ENCODE results near the gene KCNJ1.

- TF ChIP-seq CTCF (IDR thresholded peaks at IDR 0.05; ENCODE audit: control extremely low read depth in 1 of 3, insufficient read depth in 1 of 3, low read depth in 1 of 3, low read length in 3 of 3) (no peak), POLR2AphosphoS5 (IDR thresholded peaks at IDR 0.05; ENCODE audit: low read depth, low read length) (no peak), JUND (IDR thresholded peaks at IDR 0.05; ENCODE audit: low read length) (no peak), RNF2 (IDR thresholded peaks at IDR 0.05; ENCODE audit: borderline replicate concordance, low read depth, low read length, missing control alignments, poor library complexity, severe bottlenecking) (no peak), CHD2 (IDR thresholded peaks at IDR 0.05; ENCODE audit: low read length) (no peak), RAD21 (IDR thresholded peaks at IDR 0.05 in 1 of 2, conservative IDR thresholded peaks at IDR 0.05 in 1 of 2; ENCODE audit: low read depth in 2 of 2, low read length in 2 of 2) (no peak), BCL11A (IDR thresholded peaks at IDR 0.05; ENCODE audit: low read depth in 2 of 2, low read length in 2 of 2) (no peak), EP300 (IDR thresholded peaks at IDR 0.05; ENCODE audit: borderline replicate concordance in 1 of 2, low read depth in 2 of 2, low read length in 2 of 2) (no peak), POLR2A (IDR thresholded peaks at IDR 0.05; ENCODE audit: control extremely low read depth in 1 of 2, low read depth in 2 of 2, low read length in 2 of 2) (no peak), CHD1 (IDR thresholded peaks at IDR 0.05; ENCODE audit: low read depth, low read length) (no peak)
These were observed 4.0 kb downstream of the KCNJ1 start for GRCh38 chr11:128862908-128863660.

Measured in H1 (cell line).